A549 (cell line): ENCODE results near the gene TMTC1. TPM values are rescaled to one million over a fixed set of nuclear protein-coding genes. Genes with fewer than 3 reads are reported as not detected.

Experiments
- ATAC-seq, 2 experiments: fragments of 200-7000 bp in 1 of 2; fragments of >200 bp in 1 of 2; cut with Nextera tagmentation in 1 of 2; cut with Tn5 transposase in 1 of 2; 3 replicates each; pipeline versions ENCODE4 v1.8.0 to v1.9.1; 2018 to 2020; ENCODE audit warnings: mild to moderate bottlenecking in 1 of 2, moderate library complexity in 1 of 2
- CTCF ChIA-PET: fragments of 300-600 bp; sonication (Branson Sonifier 250); formaldehyde crosslinking; extraction: SDS; loops from one replicate; lab custom pipeline; 2021; ENCODE audit warnings: antibody characterized with exemption, inconsistent platforms; lab: Yijun Ruan, JAX
- POLR2A ChIA-PET: fragments of 350-600 bp; formaldehyde crosslinking; extraction: SDS; loops from one replicate; lab custom pipeline; 2021; ENCODE audit warnings: antibody characterized with exemption, inconsistent platforms; lab: Yijun Ruan, JAX
- DNase-seq, 2 experiments: peaks; one replicate each; pipeline versions ENCODE4 v3.0.0 to v3.0.0-alpha.2; 2011 to 2016; ENCODE audit warnings: low read depth in 1 of 2, low spot score in 1 of 2
- FAIRE-seq: peaks from 2 replicates; lab custom pipeline; 2011; peaks lifted over from hg19 to GRCh38; lab: Jason Lieb, UNC
- H3K27ac ChIP-seq, 2 experiments: fragments of >200 bp; sonication (Bioruptor Twin); formaldehyde crosslinking; 3 replicates each; pipeline ENCODE4 v1.5.1; 2016 to 2017
- H3K4me1 ChIP-seq: fragments of >200 bp; sonication (Bioruptor Twin); formaldehyde crosslinking; 3 replicates; pipeline ENCODE4 v1.6.1; 2016
- H3K4me2 ChIP-seq: fragments of >200 bp; sonication (Bioruptor Twin); formaldehyde crosslinking; 3 replicates; pipeline ENCODE4 v1.6.1; 2016
- H3K4me3 ChIP-seq: fragments of >200 bp; sonication (Bioruptor Twin); formaldehyde crosslinking; 3 replicates; pipeline ENCODE4 v1.5.1; 2016
- H3K9me3 ChIP-seq: fragments of >200 bp; sonication (Bioruptor Twin); formaldehyde crosslinking; 3 replicates; pipeline ENCODE4 v1.6.1; 2016
- ATOH8 ChIP-seq: fragments of 250-450 bp; sonication (Bioruptor Pico); IDR thresholded peaks from 2 replicates; pipeline ENCODE4 v1.5.0; 2020; ENCODE audit warnings: low read depth, mild to moderate bottlenecking, moderate library complexity
- ESRRA ChIP-seq: fragments of 150-350 bp; IDR thresholded peaks from 2 replicates; pipeline ENCODE4 v1.6.1; 2014; ENCODE audit warnings: mild to moderate bottlenecking, low read length, borderline replicate concordance
- FOSL2 ChIP-seq, 2 experiments: fragments of 450-650 bp in 1 of 2; fragments of >200 bp in 1 of 2; sonication (Bioruptor Twin) in 1 of 2; formaldehyde crosslinking; IDR thresholded peaks; 2 replicates each; pipeline versions ENCODE4 v1.5.0 to v1.6.1; 2016 to 2020; ENCODE audit warnings: mild to moderate bottlenecking in 1 of 2, moderate library complexity in 1 of 2
- FOXS1 ChIP-seq: fragments of 250-450 bp; sonication (Bioruptor Pico); IDR thresholded peaks from 2 replicates; pipeline ENCODE4 v1.5.0; 2020; ENCODE audit warnings: mild to moderate bottlenecking, moderate library complexity
- KDM5A ChIP-seq: fragments of 200-600 bp; sonication (generic); IDR thresholded peaks from 2 replicates; pipeline ENCODE4 v1.6.1; 2016; ENCODE audit warnings: antibody characterized with exemption, mild to moderate bottlenecking
- MAFK ChIP-seq: fragments of 450-650 bp; IDR thresholded peaks from 2 replicates; pipeline ENCODE4 v1.6.1; 2014; ENCODE audit not compliant: partially characterized antibody
- PBX3 ChIP-seq: IDR thresholded peaks from 2 replicates; pipeline ENCODE4 v1.6.1; 2012
- POLR2A ChIP-seq: IDR thresholded peaks from 2 replicates; pipeline ENCODE4 v1.6.1; 2012; ENCODE audit warnings: mild to moderate bottlenecking, low read length
- RAD21 ChIP-seq, 2 experiments: fragments of >200 bp in 1 of 2; sonication (Bioruptor Twin) in 1 of 2; formaldehyde crosslinking in 1 of 2; IDR thresholded peaks in 1 of 2; conservative IDR thresholded peaks in 1 of 2; 2 replicates in 1 of 2; 3 replicates in 1 of 2; pipeline ENCODE4 v1.6.1; 2012 to 2018; ENCODE audit warnings: inconsistent platforms in 1 of 2
- SMC3 ChIP-seq: fragments of >200 bp; sonication (Bioruptor Twin); formaldehyde crosslinking; IDR thresholded peaks from 3 replicates; pipeline ENCODE4 v1.6.1; 2018; ENCODE audit warnings: inconsistent platforms
- ZSCAN20 ChIP-seq: fragments of 250-450 bp; sonication (Bioruptor Pico); IDR thresholded peaks from 2 replicates; pipeline ENCODE4 v1.8.0; 2022; ENCODE audit warnings: mild to moderate bottlenecking, moderate library complexity
- WGBS: methylation state at CpG from one replicate; pipeline ENCODE4 v1.1.6; 2017; ENCODE audit errors: missing lambda C conversion rate; 5-methylcytosine and 5-hydroxymethylcytosine counted together
- polyA plus RNA-seq, 4 experiments: library from polyadenylated mRNA; depleted of rRNA in 3 of 4; stranded (reverse); fragments of >200 nt; fragmentation: RNase III in 1 of 4; extraction: RNeasy Plus Mini Kit Qiagen cat#74134 plus additional on column Dnase treatment in 1 of 4; gene quantifications; 2 replicates in 3 of 4; 3 replicates in 1 of 4; pipeline ENCODE4 v1.2.3, GENCODE V29; 2011 to 2017

TMTC1 gene
- polyA plus RNA-seq, 2 of the 4 experiments (the other 2 are of a cell fraction), result 0.28 TPM; not detected in 1

GRCh38 chr12:29517264-29517663 lies 266.5 kb downstream of the TMTC1 start:
- POLR2A ChIA-PET, result no interaction called here

GRCh38 chr12:29516431-29516875 lies 267.3 kb downstream of the TMTC1 start:
- TF ChIP-seq FOXS1 (CRISPR knock-in tag) (no peak), FOSL2 (IDR thresholded peaks at IDR 0.05) (no peak), FOSL2 (CRISPR knock-in tag; IDR thresholded peaks at IDR 0.05) (peak; percentile 10; the same call in 1 of the 2 replicates)
- POLR2A ChIA-PET, result no interaction called here
- H3K4me1 ChIP-seq, result no peaks in the 10 kb centered on the region
- H3K4me3 ChIP-seq, result no peak overlapping the region
- ATAC-seq (no peak), FAIRE-seq (no peak), DNase-seq (no peak)
- H3K4me2 ChIP-seq, result no peak overlapping the region
- WGBS, result 10% methylated on average over 2 of the region's 2 CpGs
- no peaks in the 10 kb centered on the region for H3K9me3 ChIP-seq
- CTCF ChIA-PET, result interaction anchor here (0.7 to 1.0 kb wide), 2 partner anchors 7 to 202 kb away, joined by 3 to 5 read pairs; no protein-coding TSS in a partner anchor
- H3K27ac ChIP-seq, result no peak overlapping the region

More at GRCh38 chr12:29517264-29517663, 266.5 kb downstream of the TMTC1 start:
- Histone ChIP-seq H3K4me2 (0 out of 3 replicates have a peak overlapping the region, but pooled peaks have one; percentile 3), H3K4me1 (no peaks in the 10 kb centered on the region), H3K4me3 (no peak overlapping the region), H3K27ac (no peak overlapping the region), H3K9me3 (no peaks in the 10 kb centered on the region)
- FAIRE-seq (no peak), DNase-seq (peak in 1 of 2 experiments; percentile 18), ATAC-seq (peak; percentile 38 to 43; a peak in 2 of 6 replicates)
- CTCF ChIA-PET, result interaction anchor here (0.6 to 1.1 kb wide), 8 partner anchors 8 to 1721 kb away, joined by 3 to 5 read pairs (median 3); no protein-coding TSS in a partner anchor
- TF ChIP-seq SMC3 (0 out of 3 replicates have a peak, but pooled peaks have one; percentile 29), POLR2A (no peak), RAD21 (conservative IDR thresholded peaks at IDR 0.05 in 1 of 2, IDR thresholded peaks at IDR 0.05 in 1 of 2) (peak in 1 of 2 experiments; percentile 37; a peak in 2 of 5 replicates)
- WGBS, result 9% methylated on average over 7 of the region's 7 CpGs

GRCh38 chr12:29510591-29511185 lies 273.1 kb downstream of the TMTC1 start:
- TF ChIP-seq KDM5A, result no peak
- no peak for TF ChIP-seq ATOH8 (CRISPR knock-in tag)
- no peak for TF ChIP-seq FOSL2 (IDR thresholded peaks at IDR 0.05)
- no peak for TF ChIP-seq FOSL2 (CRISPR knock-in tag; IDR thresholded peaks at IDR 0.05)
- Histone ChIP-seq H3K4me3 (no peak overlapping the region), H3K27ac (no peak overlapping the region), H3K4me2 (no peak overlapping the region), H3K4me1 (no peaks in the 10 kb centered on the region), H3K9me3 (no peaks in the 10 kb centered on the region)
- DNase-seq, result no peak
- ChIA-PET POLR2A (no interaction called here), CTCF (interaction anchor here (0.8 to 1.0 kb wide), 2 partner anchors 8 to 1337 kb away, joined by 3 to 7 read pairs; no protein-coding TSS in a partner anchor)
- 19% methylated on average over 6 of the region's 6 CpGs for WGBS
- FAIRE-seq, result no peak
- no peak for ATAC-seq

GRCh38 chr12:29509503-29509902 lies 274.2 kb downstream of the TMTC1 start:
- H3K27ac ChIP-seq, result no peak overlapping the region
- H3K4me2 ChIP-seq, result no peak overlapping the region
- CTCF ChIA-PET, result interaction anchor here (1.4 kb wide), 1 partner anchor 8 kb away, joined by 5 read pairs; no protein-coding TSS in a partner anchor
- no peaks in the 10 kb centered on the region for H3K4me1 ChIP-seq
- no peaks in the 10 kb centered on the region for H3K9me3 ChIP-seq
- H3K4me3 ChIP-seq, result no peak overlapping the region
- POLR2A ChIA-PET, result no interaction called here
- DNase-seq (no peak), FAIRE-seq (no peak), ATAC-seq (no peak)
- no peak for TF ChIP-seq ESRRA
- TF ChIP-seq MAFK, result peak; percentile 59
- TF ChIP-seq, all 56 proteins: peak for 1
- WGBS, result 5% methylated on average over 1 of the region's 1 CpG

GRCh38 chr12:29508949-29509348 lies 274.8 kb downstream of the TMTC1 start:
- no peak for FAIRE-seq
- no peak for TF ChIP-seq ZSCAN20
- no peak for TF ChIP-seq PBX3
- no peak overlapping the region for H3K4me2 ChIP-seq
- no peak overlapping the region for H3K4me3 ChIP-seq
- ChIA-PET POLR2A (no interaction called here), CTCF (interaction anchor here (1.4 kb wide), 1 partner anchor 8 kb away, joined by 5 read pairs; no protein-coding TSS in a partner anchor)
- no peak for DNase-seq
- ATAC-seq, result no peak
- H3K9me3 ChIP-seq, result no peaks in the 10 kb centered on the region
- no peaks in the 10 kb centered on the region for H3K4me1 ChIP-seq
- 29% methylated on average over 2 of the region's 2 CpGs for WGBS
- H3K27ac ChIP-seq, result no peak overlapping the region
